Measurements from ENCODE around the gene ADARB2.

ADARB2 gene

DNA sequence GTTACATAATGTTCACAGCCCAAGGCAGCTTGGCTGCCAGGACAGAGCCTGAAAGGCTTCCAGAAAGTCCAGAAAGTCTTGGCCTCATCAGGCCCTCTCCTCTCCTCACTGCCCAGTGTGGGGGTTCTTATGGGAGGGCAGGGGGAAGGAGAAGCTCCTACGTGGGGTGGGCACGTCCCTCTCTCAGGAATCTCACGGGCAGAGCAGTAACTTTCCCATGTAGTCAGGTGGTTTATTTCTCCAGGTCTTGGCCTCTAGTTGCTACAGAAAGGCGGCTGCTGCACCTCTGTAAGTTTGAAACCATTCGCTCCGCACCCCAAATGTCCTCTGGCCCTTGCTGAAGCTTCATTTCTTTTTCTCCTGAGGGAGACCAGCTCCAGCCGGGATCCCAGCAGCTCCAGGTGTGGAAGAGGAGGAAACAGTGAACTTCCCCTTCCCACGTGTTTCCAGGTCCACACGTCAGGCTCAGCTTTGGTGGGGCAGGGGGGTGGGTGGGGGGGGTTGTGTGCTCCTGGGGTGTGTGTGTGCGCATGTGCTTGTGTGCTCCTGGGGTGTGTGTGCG, 360.9 kb downstream of the ADARB2 start:
- DNase-seq, result no peak

DNA sequence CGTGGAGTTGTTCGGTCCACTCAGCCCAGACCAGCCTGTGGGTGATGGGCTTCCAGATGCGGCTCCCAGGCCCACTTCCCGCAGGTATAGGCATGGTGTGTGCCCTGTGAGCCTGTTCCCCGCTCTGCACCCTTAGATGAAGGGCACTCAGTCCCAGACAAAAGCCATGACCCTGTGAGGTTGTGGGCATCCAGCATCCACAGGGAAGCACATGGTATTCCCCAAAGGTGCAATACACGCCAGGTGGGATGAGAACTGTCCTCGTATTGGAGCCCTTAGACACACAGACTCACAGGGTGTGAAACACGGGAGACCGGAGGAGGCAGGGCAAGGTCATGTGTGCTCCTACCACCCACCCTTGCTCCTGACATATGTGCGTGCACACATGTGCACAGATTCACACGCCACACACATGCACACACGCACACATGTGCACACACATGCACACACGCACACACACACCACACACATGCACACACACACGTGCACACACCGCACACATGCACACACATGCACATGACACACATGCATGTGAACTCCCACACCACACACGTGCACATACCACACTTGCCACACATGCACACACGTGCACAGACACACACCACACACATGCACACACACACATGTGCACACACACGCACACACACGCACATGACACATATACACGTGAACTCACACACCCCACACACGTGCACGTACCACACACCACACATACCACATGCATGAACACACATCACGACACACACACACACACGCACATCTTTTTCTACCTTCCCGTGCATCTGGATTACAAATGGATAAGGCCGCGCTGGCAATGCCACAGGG, 361.8 kb downstream of the ADARB2 start:
- DNase-seq, result no peak

DNA sequence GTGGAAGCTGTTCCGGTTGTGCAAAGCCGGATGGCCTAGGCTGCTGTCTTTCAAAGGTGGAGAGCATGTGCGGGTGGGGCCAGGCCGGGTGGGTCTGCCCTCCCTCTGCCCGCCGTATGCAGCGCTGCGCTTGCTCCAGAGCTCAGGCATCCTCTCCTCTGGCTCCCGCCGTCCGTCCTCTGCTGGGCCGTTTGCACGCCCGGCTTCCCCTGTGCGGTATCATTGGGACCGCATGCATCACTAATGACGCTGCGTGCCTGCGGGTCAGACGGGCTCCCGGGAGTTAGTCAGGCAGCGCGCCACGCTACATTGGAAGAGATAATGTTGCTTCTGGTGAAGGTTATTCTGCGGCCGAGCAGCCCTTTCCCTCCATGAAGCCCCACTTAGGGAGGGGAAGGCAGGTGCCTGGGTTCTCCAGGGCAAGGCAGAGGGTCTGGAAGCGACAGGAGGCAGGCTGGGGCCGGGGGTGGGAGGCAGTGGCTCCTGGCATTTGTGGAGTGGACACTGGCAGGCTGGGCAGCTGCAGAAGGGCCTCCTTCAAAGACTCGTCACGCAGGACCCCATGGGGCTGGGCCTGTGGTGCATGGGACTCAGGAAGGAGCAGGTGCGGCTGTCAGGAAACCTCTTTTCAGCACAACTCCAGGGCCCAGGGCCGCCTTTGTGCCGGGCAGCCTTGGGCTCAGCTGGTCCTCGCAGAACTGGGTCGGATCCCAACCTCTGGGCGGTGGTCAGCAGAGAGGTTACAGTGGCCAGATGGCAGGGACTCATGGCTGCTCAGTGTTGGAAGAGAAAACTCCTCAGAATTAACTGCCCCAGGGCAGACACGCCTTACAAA, 362.6 kb downstream of the ADARB2 start:
- DNase-seq, result no peak

DNA sequence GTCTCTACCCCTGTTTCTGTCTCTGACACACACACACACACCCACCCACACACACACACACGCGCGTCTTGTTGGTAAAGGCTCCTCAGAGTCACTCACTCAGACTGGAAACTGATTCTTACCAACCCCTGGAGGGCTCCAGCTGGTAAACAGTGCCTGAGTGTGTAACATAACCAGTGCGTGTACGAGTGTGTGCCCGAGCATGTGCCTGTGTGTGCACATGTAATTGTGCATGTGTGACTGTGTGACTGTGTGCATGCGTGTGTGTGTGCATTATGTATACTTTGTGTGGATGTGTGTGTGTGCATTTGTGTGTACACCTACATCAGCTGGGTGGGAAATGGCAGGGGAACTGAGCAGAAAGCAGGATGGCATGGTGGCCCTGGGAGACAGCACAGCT, 364.0 kb downstream of the ADARB2 start:
- no peak for DNase-seq

DNA sequence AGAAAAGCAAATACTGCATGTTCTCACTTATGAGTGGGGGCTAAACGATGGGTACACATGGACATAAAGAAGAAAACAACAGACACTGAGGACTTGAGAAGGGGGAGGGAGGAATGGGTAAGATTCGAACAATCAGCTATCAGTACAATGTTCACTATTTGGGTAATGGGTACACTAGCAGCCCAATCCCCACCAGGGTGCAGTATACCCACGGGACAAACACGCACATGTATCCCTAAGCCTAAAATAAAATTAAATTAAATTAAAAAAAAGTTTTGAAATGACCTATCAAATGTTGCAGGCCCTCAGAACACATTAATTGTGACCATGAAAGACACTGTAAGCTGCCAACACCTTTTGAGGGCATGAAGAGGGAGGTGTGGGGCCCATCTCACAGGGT, 365.1 kb downstream of the ADARB2 start:
- no peak for DNase-seq

DNA sequence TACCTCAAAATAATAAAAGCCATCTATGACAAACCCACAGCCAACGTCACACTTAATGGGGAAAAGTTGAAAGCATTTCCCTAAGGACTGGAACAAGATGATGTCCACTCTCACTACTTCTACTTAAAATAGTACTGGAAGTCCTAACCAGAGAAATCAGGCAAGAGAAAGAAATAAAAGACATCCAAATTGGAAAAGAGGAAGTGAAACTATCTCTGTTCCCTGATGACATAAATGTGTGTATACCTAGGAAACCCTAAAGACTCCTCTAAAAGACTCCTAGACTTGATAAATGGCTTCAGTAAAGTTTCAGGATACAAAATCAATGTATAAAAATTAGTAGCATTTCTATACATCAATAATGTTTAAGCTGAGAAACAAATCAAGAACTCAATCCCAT, 367.0 kb downstream of the ADARB2 start:
- no peak for DNase-seq

DNA sequence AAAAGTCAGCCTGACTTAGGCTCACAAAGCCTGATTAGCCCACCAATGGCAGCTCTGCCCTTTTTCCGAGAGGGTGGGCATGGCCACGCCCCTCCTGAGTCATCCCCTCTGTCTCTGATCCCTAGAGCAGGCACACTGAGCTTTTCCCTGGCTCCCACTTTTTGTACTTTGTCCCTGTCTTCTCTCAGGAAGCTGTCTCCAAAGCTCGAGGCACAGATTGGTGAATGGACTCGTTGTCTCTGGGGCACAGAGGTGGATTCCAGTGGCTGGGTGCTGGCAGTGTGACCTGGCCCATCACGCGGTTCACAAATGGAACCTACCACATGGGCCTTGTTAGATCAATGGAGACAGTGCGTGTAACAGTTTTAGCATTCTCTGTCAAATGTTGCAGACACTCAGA, 367.7 kb downstream of the ADARB2 start:
- DNase-seq, result no peak

DNA sequence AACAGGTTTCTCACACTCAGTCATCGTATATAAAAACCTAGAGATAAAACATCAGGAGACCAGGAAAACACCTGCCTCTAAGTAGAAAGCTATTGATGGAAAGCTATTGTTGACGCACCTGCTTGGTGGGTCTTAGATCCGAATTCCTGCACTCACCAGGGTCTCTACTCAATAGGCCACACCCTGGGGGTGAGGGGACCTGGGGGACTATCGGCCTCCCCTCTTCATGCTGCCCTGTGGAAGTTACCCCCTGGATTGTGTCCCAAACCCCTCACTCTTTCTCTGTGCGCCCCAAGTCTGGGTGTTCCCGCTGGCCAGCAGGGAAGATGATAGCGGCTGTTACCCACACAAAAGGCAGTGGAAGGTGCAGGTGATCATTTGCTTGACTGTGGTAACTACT, 368.1 kb downstream of the ADARB2 start:
- no peak for DNase-seq

DNA sequence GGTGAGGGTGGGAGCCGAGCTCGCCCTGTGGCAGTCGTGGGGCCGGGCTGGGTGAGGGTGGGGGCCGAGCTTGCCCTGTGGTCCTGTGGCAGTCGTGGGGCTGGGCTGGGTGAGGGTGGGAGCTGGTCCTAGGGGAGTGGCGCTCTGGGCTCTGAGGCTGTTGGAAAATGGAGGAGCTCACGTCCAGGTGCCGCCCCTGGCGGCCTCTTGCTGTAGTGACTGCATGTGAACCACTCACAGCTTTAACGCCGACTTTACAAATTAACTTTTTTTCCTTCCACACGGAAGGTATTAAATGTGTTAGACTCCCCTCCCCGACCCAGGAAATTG, 368.5 kb downstream of the ADARB2 start:
- DNase-seq, result no peak

DNA sequence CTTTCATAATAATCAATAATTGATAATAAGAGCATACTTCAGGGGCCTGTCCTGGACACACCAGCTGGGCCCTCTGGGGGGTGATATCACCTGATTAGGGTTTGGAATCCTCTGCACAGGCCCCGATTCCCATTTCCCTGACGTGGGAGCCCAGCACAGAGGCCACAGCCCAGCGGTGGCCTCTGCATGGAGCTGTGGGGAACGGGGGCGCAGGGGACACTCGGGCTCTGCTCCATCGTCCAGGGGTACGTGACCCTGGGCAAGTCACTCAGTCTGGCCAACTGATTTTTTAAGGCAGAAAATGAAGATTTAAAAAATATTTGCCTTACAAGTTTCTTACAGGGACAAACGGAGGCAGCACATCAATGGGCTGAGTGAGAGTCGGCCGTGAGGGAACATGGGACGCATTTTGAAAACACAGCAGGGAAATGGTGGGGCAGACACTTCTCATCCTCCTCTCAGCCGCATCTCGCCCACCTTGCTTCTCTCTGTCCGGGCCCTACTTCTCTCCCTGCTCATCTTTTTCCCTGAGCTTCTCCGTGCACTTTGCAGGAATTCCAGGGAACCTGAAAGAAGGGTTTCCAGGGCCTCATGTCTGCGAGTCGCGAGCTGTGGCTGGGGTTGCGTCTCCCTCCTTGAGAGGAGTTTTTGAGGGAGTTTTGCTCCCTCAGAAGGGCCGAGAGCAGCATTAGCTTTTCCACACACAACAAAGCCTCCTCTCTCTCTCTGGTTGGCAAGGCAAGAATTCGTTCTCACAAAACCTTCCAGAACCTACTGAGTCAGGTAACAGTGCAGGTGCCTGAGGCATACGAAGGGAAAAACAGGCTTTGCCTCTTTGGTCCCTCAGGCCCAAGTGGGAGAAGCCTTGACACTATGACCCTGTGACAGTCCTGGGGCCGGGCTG, 369.1 kb downstream of the ADARB2 start:
- no peak for DNase-seq

DNA sequence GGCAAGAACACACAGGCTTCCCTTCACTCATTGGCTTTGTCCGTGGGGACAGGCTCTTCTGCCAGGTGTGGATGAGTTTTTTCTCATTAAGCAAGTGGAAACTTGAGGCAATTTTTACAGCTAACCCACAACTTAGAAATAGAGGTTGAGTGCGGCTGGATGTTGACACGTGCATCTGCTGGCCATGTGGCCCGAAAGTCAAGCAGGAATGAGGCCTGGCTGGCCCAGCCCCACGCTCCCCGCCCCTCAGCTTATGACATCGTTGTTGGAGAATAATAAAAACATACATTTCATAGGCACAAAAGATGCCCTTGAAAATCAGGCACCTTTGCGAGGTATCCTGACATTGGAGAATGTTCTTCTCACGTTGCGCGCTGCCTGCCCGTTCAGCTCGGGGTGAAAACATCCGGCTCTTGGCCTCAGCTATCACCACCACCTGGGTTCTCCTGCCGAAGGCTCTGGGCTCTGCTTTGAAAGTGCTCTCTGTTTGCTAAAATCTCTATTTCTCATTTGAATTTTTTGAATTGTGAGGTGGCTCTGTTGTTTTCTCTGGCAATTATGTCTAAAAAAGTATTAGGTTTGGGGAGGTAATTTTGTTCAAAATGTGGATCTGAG, 370.4 kb downstream of the ADARB2 start:
- DNase-seq, result no peak

DNA sequence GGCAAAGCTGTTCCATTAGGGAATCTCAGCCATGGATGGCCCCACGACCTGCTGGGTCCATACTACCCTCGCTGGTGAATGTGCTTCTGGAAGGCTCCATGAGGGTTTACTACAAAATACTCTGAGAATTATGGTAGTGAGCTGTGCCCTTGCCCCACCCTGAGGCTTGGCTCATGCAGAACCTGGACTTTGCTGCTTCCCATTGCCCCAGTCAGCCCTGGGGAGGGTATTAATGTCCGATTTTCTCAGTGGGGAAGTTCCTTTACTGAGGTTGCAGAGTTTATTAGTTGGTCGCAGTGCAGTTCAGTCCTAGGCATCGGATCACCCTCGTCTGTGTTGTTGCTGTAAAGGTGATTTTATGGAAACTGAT, 371.0 kb downstream of the ADARB2 start:
- DNase-seq, result no peak

DNA sequence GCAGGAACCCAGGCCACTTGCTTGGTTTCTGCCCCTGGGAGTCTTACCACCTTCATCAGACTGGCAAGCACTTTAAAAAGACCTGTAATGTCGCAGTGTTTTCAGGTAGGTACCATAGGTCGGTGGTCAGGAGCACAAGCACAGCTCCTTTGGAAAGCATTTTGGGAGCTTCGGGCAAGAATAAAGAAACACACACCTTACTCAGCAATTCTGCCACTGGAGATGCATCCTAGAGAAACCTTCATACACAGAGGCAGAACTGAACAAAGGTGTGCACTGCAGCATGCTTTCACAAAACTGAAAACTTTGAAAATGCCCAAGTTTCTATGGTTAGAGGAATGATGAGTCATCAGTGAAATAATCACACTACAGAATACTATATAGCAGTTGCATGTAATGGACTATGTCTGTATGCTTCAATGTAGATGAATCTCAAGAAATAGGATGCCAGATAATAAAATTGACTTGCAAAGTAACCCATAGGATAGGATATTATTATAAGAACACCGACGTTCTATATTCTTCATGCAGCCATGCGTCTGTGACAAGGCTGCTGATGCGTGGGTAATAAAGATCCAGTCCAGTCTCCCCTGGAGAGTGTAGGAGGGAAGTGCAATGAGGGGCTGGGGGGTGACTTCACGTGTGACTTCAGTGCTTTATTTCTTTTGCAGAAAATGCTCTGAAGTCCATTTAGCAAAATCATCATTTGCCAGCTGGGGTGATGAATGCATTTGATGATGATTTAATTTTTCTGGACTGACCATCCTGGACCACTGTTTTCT, 371.6 kb downstream of the ADARB2 start:
- no peak for DNase-seq

DNA sequence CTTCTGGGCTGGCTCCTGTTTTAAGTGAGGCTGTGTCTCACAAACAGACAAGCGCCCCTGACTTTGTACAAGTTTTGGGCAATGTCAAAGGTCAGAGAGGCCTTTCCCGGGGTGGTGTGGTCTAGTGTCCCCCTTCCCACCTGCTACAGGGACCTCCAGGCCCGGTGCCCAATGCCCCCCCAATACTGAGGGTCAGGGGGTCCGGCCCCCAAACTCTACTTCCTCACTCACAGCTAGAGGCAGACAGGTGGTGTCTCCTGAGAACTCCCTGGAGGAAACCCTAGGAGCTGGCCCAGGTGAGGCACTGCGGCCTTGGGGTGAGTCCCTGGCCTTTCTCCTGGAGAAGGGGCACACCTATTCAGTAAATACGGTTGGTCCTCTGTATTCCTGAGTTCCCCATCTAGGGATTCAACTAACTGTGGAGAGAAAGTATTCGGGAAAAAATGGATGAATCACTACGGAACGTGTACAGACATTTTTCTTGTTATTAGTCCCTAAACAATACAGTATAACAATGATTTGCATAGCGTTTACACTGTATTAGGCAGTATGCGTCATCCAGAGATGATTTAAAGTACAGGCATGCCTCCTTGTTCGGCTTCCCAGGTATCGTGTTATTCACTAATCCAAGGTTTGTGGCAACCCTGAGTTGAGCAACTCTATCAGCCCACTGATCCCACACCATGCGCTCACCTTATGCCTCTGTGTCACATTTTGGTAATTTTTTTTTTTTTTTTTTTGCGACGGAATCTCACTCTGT, 373.0 kb downstream of the ADARB2 start:
- no peak for DNase-seq

DNA sequence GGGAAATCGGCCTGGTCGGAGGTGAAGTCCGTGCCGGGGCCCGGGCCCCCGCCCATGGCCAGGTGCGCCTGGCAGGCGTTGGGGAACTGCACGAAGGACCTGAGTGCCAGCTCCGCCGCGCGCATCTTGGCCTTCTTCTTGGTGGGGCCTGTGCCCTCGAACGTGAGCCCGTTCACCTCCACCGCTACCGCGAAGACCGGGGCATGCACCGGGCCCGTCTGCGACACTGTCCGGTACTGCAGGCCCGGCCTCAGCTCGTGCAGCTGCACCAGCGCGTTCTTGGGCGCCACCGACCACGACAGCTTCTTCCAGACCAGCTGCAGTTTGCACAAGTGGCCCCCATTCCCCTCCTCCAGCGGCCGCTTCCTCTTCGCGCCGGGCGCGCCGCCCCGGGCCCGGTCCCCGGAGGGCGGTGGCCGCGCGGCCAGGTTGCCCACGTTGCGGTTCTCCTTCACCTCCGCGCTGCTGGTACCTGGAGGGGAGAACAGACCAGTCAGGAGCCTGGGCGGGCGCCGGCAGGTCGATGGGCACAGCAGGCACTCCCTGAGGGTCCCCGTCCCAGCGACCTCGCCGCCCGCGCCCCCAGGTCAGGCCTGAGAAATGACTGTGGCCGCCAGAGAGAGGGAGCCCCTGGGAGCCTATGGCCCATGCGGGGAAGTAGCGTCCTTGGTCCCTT, 373.7 kb downstream of the ADARB2 start:
- no peak for DNase-seq

DNA sequence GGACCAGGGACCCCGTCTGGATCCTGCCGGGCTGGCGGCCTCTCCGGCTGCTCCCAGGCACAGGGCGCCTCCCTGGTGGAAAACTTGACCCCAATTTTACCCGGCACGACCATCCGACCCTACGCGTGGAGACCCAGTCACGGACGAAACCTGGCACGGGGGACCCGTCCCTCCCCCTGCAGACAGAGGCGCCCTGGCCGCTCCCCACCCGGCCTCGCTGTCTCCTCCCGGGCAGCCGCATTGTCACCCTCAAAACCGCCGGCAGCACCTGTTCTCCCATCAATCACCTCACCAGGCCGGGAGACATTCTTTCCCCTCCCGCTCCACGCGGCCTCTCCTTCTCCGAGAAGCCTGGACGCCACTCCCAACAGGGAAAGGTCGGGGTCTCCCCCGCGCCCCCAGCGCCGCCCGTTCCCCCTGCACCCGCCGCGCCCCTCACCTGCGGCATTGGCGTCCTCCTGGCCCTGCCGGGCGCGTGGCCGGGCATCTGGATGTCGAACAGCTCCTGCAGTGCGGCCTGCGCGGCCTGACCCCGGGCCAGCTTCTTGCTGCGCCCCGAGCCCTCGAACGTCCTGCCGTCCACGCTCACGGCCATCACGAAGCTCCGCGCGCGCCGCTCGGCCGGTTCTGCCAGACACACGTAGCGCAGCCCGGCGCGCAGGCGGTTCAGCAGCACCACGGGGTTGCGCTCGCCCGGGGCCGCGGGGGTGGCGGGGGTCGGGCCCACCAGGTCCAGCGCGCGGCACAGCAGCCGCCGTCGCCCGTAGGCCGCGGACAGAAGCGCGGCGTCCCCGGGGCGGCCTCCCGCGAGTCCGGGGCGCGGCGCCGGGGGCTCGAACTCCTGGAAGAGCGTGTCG, 374.5 kb downstream of the ADARB2 start:
- no peak for DNase-seq

DNA sequence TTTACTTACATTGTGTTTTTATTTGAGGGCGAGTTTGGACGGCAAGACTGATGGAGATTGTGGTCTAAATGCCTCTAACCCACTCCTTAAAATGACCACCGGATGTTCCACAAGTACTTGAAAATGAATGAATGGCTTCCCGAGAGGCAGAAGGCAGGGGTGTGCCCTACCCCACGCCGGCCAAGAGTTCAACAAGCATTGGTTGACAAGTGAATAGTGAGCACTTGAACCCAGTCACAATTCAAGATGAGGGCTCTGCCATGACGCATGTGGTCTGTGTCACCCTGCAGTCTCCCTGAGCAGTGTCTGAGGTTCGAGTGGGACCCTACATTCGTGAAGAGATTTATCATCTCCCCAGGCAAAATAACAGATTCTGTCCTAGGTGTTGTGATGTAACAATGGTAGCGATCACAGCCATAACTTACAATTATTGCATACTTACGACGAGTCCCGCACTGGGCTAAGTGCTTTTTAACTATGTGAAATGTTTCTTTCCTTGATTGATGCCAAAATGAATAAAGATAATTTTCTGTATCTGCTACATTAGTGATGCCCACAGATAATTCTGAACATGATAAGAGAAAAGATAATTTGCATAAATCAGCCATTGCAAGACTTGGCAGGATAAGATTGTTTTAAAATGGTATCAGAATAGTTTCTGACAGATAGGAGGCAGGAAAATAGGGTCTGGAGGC, 375.8 kb downstream of the ADARB2 start:
- no peak for DNase-seq

DNA sequence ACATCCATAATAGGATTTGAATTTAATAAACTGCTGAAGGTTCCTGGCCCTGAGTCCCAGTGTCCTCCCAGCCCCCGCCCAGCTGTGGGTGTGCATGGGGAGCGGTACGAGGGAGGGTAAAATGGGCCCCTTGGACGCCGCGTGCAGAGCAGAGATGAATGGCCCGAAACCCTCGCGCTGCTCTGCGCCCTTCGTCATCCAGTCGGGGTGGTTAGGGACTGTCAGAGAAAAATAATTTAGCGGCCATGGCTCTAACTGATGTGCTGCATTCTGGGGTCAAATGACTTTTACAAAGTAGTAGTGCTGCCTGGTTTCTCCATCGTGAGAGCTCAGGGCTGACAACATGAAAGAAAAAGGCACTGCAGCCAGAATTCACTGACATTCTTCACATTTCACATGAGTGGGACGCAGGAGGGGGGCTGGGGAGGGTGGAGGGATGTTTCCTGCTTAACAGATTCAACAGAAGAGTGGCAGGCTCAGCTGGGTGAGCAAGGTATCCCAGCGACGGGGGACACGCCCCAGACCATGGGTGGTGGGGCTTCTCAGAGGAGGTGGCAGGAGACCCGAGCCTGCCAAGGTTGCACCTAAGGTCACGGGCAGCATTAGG, 376.7 kb downstream of the ADARB2 start:
- DNase-seq, result no peak

Data from AML-193 (cell line).